Lung (tissue), 12 donors: Measurements from ENCODE around the gene GINS1. TPM values are rescaled to one million over a fixed set of nuclear protein-coding genes. Genes with fewer than 3 reads are reported as not detected.

Source experiments
- ATAC-seq: fragments of 200-7000 bp; cut with Tn5 transposase; one replicate; pipeline ENCODE4 v1.9.1; 2020; ENCODE audit warnings: moderate number of reproducible peaks; ENCODE audit not compliant: insufficient read depth, low FRiP score
- DNase-seq, 3 donors: peaks; one replicate each; pipeline ENCODE4 v3.0.0-alpha.2; 2013 to 2017
- H3K27ac ChIP-seq, 2 donors: one replicate each; pipeline ENCODE4 v1.5.1; 2013; ENCODE audit warnings: mild to moderate bottlenecking in 2 of 2, moderate library complexity in 2 of 2, control low read depth in 1 of 2, inconsistent platforms in 1 of 2, low read depth in 1 of 2, low read length in 1 of 2
- H3K27me3 ChIP-seq, 3 donors: one replicate each; pipeline ENCODE4 v1.5.1; 2013; ENCODE audit warnings: low read length in 2 of 3; ENCODE audit not compliant: control insufficient read depth in 3 of 3, insufficient read depth in 3 of 3
- H3K36me3 ChIP-seq, 4 donors: one replicate each; pipeline ENCODE4 v1.5.1; 2013; ENCODE audit warnings: low read length in 4 of 4, mild to moderate bottlenecking in 1 of 4, moderate library complexity in 1 of 4; ENCODE audit not compliant: control insufficient read depth in 4 of 4, insufficient read depth in 4 of 4
- H3K4me1 ChIP-seq, 5 donors: one replicate each; pipeline ENCODE4 v1.5.1; 2013; ENCODE audit warnings: low read length in 5 of 5, mild to moderate bottlenecking in 2 of 5, moderate library complexity in 1 of 5; ENCODE audit not compliant: control insufficient read depth in 5 of 5, insufficient read depth in 5 of 5
- H3K4me3 ChIP-seq: one replicate; pipeline ENCODE4 v1.5.1; 2013; ENCODE audit warnings: mild to moderate bottlenecking, control low read depth, moderate library complexity
- H3K9ac ChIP-seq, 2 donors: one replicate each; pipeline ENCODE4 v1.5.1; 2013; ENCODE audit warnings: low read length in 2 of 2, control low read depth in 1 of 2; ENCODE audit not compliant: insufficient read depth in 1 of 2
- H3K9me3 ChIP-seq, 4 donors: one replicate each; pipeline ENCODE4 v1.5.1; 2013; ENCODE audit warnings: low read length in 3 of 4, mild to moderate bottlenecking in 1 of 4, moderate library complexity in 1 of 4; ENCODE audit not compliant: control insufficient read depth in 4 of 4, insufficient read depth in 3 of 4
- CTCF ChIP-seq: IDR thresholded peaks from 2 replicates; pipeline ENCODE4 v1.5.1; 2012; ENCODE audit warnings: mild to moderate bottlenecking; ENCODE audit errors: control extremely low read depth, extremely low read depth
- WGBS, 2 donors: extraction: QIAGEN DNeasy Blood & Tissue Kit; methylation state at CpG; one replicate each; pipeline ENCODE4 v1.1.7; 2013; 5-methylcytosine and 5-hydroxymethylcytosine counted together
- polyA plus RNA-seq, 2 donors: library from polyadenylated mRNA; stranded (reverse); fragments of 200-250 nt; gene quantifications; one replicate each; pipeline ENCODE4 v1.2.1, GENCODE V29; 2013
- total RNA-seq, 2 donors: library from RNA; depleted of rRNA in 1 of 2; stranded (reverse); fragments of >200 nt in 1 of 2; gene quantifications; one replicate each; pipeline ENCODE4 v1.2.1, GENCODE V29; 2014 to 2021
- donor health status: control.
- donor health status: control.
- donor health status: Bipolar disorder and iron deficiency.
- donor health status: healthy.
- donor health status: DM: yes; HTN: yes; CAD: no.

GINS1 gene
- total and polyA plus RNA-seq, 4 donors: 0.87 to 3.3 (median 2.4) TPM

GRCh38 chr20:25364180-25364788 is 43.2 kb upstream of the GINS1 start:
- H3K4me1 ChIP-seq: peaks cover 0 to 6% (median 0%) of the 10 kb centered on the region in 5 donors
- ATAC-seq: no peak
- H3K4me3 ChIP-seq: no peak overlapping the region
- H3K27me3 ChIP-seq: no peaks in the 10 kb centered on the region
- DNase-seq: no peak
- no peak for TF ChIP-seq CTCF
- H3K27ac ChIP-seq: no peak overlapping the region
- WGBS, 2 donors: 57 to 79% methylated on average over 3 of the region's 3 CpGs
- no peaks in the 10 kb centered on the region for H3K36me3 ChIP-seq
- H3K9ac ChIP-seq: no peak overlapping the region
- H3K9me3 ChIP-seq: no peaks in the 10 kb centered on the region

GRCh38 chr20:25364879-25365699 is 42.4 kb upstream of the GINS1 start:
- no peak for ATAC-seq

GRCh38 chr20:25368526-25368925 is 38.9 kb upstream of the GINS1 start:
- H3K4me1 ChIP-seq: peaks cover 0 to 4% (median 0%) of the 10 kb centered on the region in 5 donors
- no peak overlapping the region for H3K9ac ChIP-seq
- no peak for TF ChIP-seq CTCF
- peaks cover 0 to 2% (median 0%) of the 10 kb centered on the region in 4 donors for H3K9me3 ChIP-seq
- 98% methylated on average over 10 of the region's 10 CpGs for WGBS, 2 donors
- no peak overlapping the region for H3K27ac ChIP-seq
- no peak for ATAC-seq
- H3K36me3 ChIP-seq: no peaks in the 10 kb centered on the region
- no peak for DNase-seq
- no peaks in the 10 kb centered on the region for H3K27me3 ChIP-seq
- no peak overlapping the region for H3K4me3 ChIP-seq

More at GRCh38 chr20:25364879-25365699, 42.4 kb upstream of the GINS1 start:
- Histone ChIP-seq H3K27ac (no peak overlapping the region), H3K9me3 (no peaks in the 10 kb centered on the region), H3K9ac (no peak overlapping the region), H3K4me1 (peaks cover 0 to 6% (median 0%) of the 10 kb centered on the region in 5 donors), H3K27me3 (no peaks in the 10 kb centered on the region), H3K36me3 (no peaks in the 10 kb centered on the region), H3K4me3 (no peak overlapping the region)
- no peak for TF ChIP-seq CTCF
- DNase-seq: no peak
- WGBS, 2 donors: 90 to 95% methylated on average over 2 of the region's 2 CpGs
